ENCODE data around the gene DENND10.

DNA sequence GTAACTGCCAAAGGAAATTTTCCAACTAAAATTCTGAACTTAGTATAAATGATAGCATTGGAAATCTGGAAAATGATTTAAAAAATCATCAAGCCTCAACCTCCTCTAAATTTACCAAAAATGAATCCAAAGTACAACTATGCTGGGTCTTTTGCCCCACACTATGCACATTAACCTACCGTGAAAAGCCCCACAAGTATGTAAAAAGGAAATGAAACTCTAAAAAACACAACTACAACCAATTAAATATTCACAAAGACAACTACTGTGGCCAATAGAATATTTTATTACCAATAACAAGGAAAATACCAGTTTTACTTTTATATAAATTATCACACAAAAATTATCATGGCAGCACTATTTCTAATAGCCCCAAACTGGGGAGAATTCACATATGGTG is 42.6 kb upstream of the DENND10 start:
- TF ChIP-seq POLR2A (IDR thresholded peaks at IDR 0.05; ENCODE audit: low read length), result no peak
- TF ChIP-seq GATA1 (IDR thresholded peaks at IDR 0.05; ENCODE audit: low read depth, low read length), result no peak
